CD14-positive monocyte (primary cell): Measurements from ENCODE around the gene ZNF778. TPM values are rescaled to one million over a fixed set of nuclear protein-coding genes. Genes with fewer than 3 reads are reported as not detected.
A peak's percentile ranks its signal among the peaks of the same experiment; 100 is the strongest.
"Not testable (repeated sequence)": the region's sequence is repeated elsewhere in the genome, so short reads cannot be mapped to it uniquely, and the experiment has no call there.

ENCODE experiments used
- DNase-seq, 3 donors: peaks; one replicate each; pipeline ENCODE4 v3.0.0-alpha.2; 2011 to 2022
- H2AFZ ChIP-seq: 2 replicates; pipeline ENCODE4 v1.6.0; 2012; ENCODE audit warnings: mild to moderate bottlenecking, low read depth, low read length, inconsistent platforms; ENCODE audit not compliant: insufficient read depth, poor library complexity, severe bottlenecking
- H3K27ac ChIP-seq, 2 donors: 1 replicate in 1 of 2; 2 replicates in 1 of 2; pipeline ENCODE4 v1.5.1; 2012 to 2013; ENCODE audit warnings: low read length in 2 of 2, control low read depth in 1 of 2, inconsistent platforms in 1 of 2, low read depth in 1 of 2, mild to moderate bottlenecking in 1 of 2
- H3K27me3 ChIP-seq, 2 donors: one replicate each; pipeline versions ENCODE4 v1.6.0 to v1.6.1; 2011 to 2013; ENCODE audit warnings: low read length in 2 of 2; ENCODE audit not compliant: control insufficient read depth in 2 of 2, insufficient read depth in 2 of 2
- H3K36me3 ChIP-seq, 2 donors: replicated peaks in 1 of 2; 1 replicate in 1 of 2; 2 replicates in 1 of 2; pipeline versions ENCODE4 v1.5.1 to v1.6.1; 2012 to 2013; ENCODE audit warnings: low read length in 2 of 2, control low read depth in 1 of 2, inconsistent platforms in 1 of 2, mild to moderate bottlenecking in 1 of 2; ENCODE audit not compliant: insufficient read depth in 2 of 2, control insufficient read depth in 1 of 2
- H3K4me1 ChIP-seq, 2 donors: 1 replicate in 1 of 2; 2 replicates in 1 of 2; pipeline versions ENCODE4 v1.5.1 to v1.6.1; 2012 to 2013; ENCODE audit warnings: low read length in 2 of 2, control low read depth in 1 of 2, inconsistent platforms in 1 of 2, mild to moderate bottlenecking in 1 of 2, moderate library complexity in 1 of 2; ENCODE audit not compliant: insufficient read depth in 2 of 2, control insufficient read depth in 1 of 2
- H3K4me2 ChIP-seq: replicated peaks from 2 replicates; pipeline ENCODE3; 2012; ENCODE audit warnings: low read length, moderate library complexity, mild to moderate bottlenecking; ENCODE audit not compliant: poor library complexity, severe bottlenecking; ENCODE audit errors: extremely low read depth
- H3K4me3 ChIP-seq, 3 experiments: fragments of 200-600 bp in 1 of 3; sonication (generic) in 1 of 3; replicated peaks in 1 of 3; 1 replicate in 2 of 3; 2 replicates in 1 of 3; pipeline ENCODE4 v1.5.1; 2011 to 2013; ENCODE audit warnings: low read length in 3 of 3, mild to moderate bottlenecking in 3 of 3, control low read depth in 2 of 3, low read depth in 2 of 3, inconsistent platforms in 1 of 3, moderate library complexity in 1 of 3
- H3K79me2 ChIP-seq: 2 replicates; pipeline ENCODE4 v1.6.0; 2012; ENCODE audit warnings: mild to moderate bottlenecking, control low read depth, inconsistent platforms, low read length, moderate library complexity; ENCODE audit not compliant: insufficient read depth
- H3K9ac ChIP-seq: 2 replicates; pipeline ENCODE4 v1.6.0; 2017; ENCODE audit warnings: low read length, mild to moderate bottlenecking; ENCODE audit not compliant: insufficient read depth, poor library complexity, severe bottlenecking
- H3K9me3 ChIP-seq, 2 donors: replicated peaks in 1 of 2; 1 replicate in 1 of 2; 2 replicates in 1 of 2; pipeline versions ENCODE4 v1.5.1 to v1.6.1; 2012 to 2013; ENCODE audit warnings: low read length in 2 of 2, control low read depth in 1 of 2; ENCODE audit not compliant: control insufficient read depth in 1 of 2, insufficient read depth in 1 of 2
- H4K20me1 ChIP-seq: 2 replicates; pipeline ENCODE4 v1.6.0; 2012; ENCODE audit warnings: mild to moderate bottlenecking, low read length, control low read depth, moderate library complexity; ENCODE audit not compliant: insufficient read depth
- H3K27ac Mint-ChIP-seq, 7 donors: one replicate each; pipeline ENCODE4 v1.8.0; 2020; ENCODE audit warnings: mild to moderate bottlenecking in 7 of 7, mixed read lengths in 7 of 7, moderate library complexity in 6 of 7, inconsistent platforms in 2 of 7
- H3K27me3 Mint-ChIP-seq, 3 donors: one replicate each; pipeline ENCODE4 v1.8.0; 2021 to 2022; ENCODE audit warnings: low read depth in 3 of 3, mild to moderate bottlenecking in 3 of 3, mixed read lengths in 3 of 3, moderate library complexity in 3 of 3, inconsistent platforms in 1 of 3
- H3K36me3 Mint-ChIP-seq, 2 donors: one replicate each; pipeline ENCODE4 v1.8.0; 2020; ENCODE audit warnings: mixed read lengths in 2 of 2, inconsistent platforms in 1 of 2, mild to moderate bottlenecking in 1 of 2
- H3K4me1 Mint-ChIP-seq: one replicate; pipeline ENCODE4 v1.8.0; 2020; ENCODE audit warnings: mild to moderate bottlenecking, mixed read lengths
- H3K4me3 Mint-ChIP-seq, 2 donors: one replicate each; pipeline ENCODE4 v1.8.0; 2020; ENCODE audit warnings: mild to moderate bottlenecking in 2 of 2, mixed read lengths in 2 of 2, moderate library complexity in 1 of 2
- H3K9me3 Mint-ChIP-seq, 7 donors: one replicate each; pipeline ENCODE4 v1.8.0; 2020 to 2022; ENCODE audit warnings: mixed read lengths in 7 of 7, mild to moderate bottlenecking in 6 of 7, moderate library complexity in 6 of 7, inconsistent platforms in 2 of 7
- CTCF ChIP-seq: fragments of 200-600 bp; IDR thresholded peaks from one replicate; pipeline ENCODE4 v1.8.0; 2022; ENCODE audit warnings: antibody characterized with exemption, mild to moderate bottlenecking
- WGBS: methylation state at CpG from one replicate; pipeline ENCODE4 v1.1.5; 2013; ENCODE audit warnings: missing lambda C conversion rate; ENCODE audit not compliant: insufficient coverage; 5-methylcytosine and 5-hydroxymethylcytosine counted together
- intact Hi-C, 2 donors: fragments of 100-400 bp; cut with micrococcal nuclease; formaldehyde crosslinking; loops; one replicate each; pipeline versions ENCODE4 v1.15.0 to v1.15.1; 2023
- polyA plus RNA-seq, 3 donors: library from polyadenylated mRNA; depleted of rRNA in 1 of 3; unstranded in 2 of 3; stranded (reverse) in 1 of 3; fragments of 300-500 nt in 2 of 3; fragments of >200 nt in 1 of 3; fragmentation: Illumina TruSeq in 2 of 3; gene quantifications; 1 replicate in 2 of 3; 2 replicates in 1 of 3; pipeline ENCODE4 v1.2.3, GENCODE V29; 2012 to 2021

Gene ZNF778
- polyA plus RNA-seq, 3 donors = 0.51 to 9.0 (median 0.60) TPM

GRCh38 chr16:89265647-89266046, 48.1 kb downstream of the ZNF778 start:
- 92% methylated on average over 20 of the region's 21 CpGs for WGBS
- no peak for DNase-seq
- peaks cover 30% of the 10 kb centered on the region for H4K20me1 ChIP-seq
- H2AFZ ChIP-seq = no peak overlapping the region
- Mint-ChIP-seq H3K4me3 (no peak overlapping the region), H3K27me3 (peaks cover 0 to 3% (median 0%) of the 10 kb centered on the region in 3 donors), H3K27ac (no peak overlapping the region), H3K9me3 (peaks cover 0 to 16% (median 7%) of the 10 kb centered on the region in 7 donors), H3K36me3 (peaks cover 39 to 47% of the 10 kb centered on the region in 2 donors), H3K4me1 (peaks cover 6% of the 10 kb centered on the region)
- TF ChIP-seq CTCF = no peak
- H3K27ac ChIP-seq = no peak overlapping the region
- H3K36me3 ChIP-seq = peaks cover 37 to 48% of the 10 kb centered on the region in 2 donors
- H3K79me2 ChIP-seq = no peaks in the 10 kb centered on the region
- no peaks in the 10 kb centered on the region for H3K9me3 ChIP-seq
- no peaks in the 10 kb centered on the region for H3K4me1 ChIP-seq
- no peak overlapping the region for H3K9ac ChIP-seq
- H3K4me2 ChIP-seq = no peak overlapping the region
- intact Hi-C loops = no loop called here
- H3K27me3 ChIP-seq = no peaks in the 10 kb centered on the region
- H3K4me3 ChIP-seq = no peak overlapping the region

- H3K4me3 ChIP-seq = no peak overlapping the region
- H3K9ac ChIP-seq = no peak overlapping the region
- H3K36me3 Mint-ChIP-seq = peaks cover 47 to 57% of the 10 kb centered on the region in 2 donors
- no peak overlapping the region for H2AFZ ChIP-seq
- 93% methylated on average over 14 of the region's 17 CpGs for WGBS
- intact Hi-C loops = no loop called here
- H3K27ac Mint-ChIP-seq = peak overlapping the region in 2 of 7 donors; percentile 18 to 30
- no peaks in the 10 kb centered on the region for H3K27me3 ChIP-seq
- H3K9me3 Mint-ChIP-seq = peaks cover 0 to 16% (median 7%) of the 10 kb centered on the region in 7 donors
- H3K4me1 Mint-ChIP-seq = peaks cover 4% of the 10 kb centered on the region
- H3K36me3 ChIP-seq = peaks cover 46 to 58% of the 10 kb centered on the region in 2 donors
- no peak overlapping the region for H3K27ac ChIP-seq
- H3K27me3 Mint-ChIP-seq = peaks cover 0 to 3% (median 0%) of the 10 kb centered on the region in 3 donors
- no peak for TF ChIP-seq CTCF
- H3K4me2 ChIP-seq = no peak overlapping the region
- H3K4me3 Mint-ChIP-seq = no peak overlapping the region
- no peaks in the 10 kb centered on the region for H3K9me3 ChIP-seq
- H3K4me1 ChIP-seq = no peaks in the 10 kb centered on the region
- H3K79me2 ChIP-seq = no peaks in the 10 kb centered on the region
- peaks cover 39% of the 10 kb centered on the region for H4K20me1 ChIP-seq
- no peak for DNase-seq
These were observed 49.1 kb downstream of the ZNF778 start for GRCh38 chr16:89266521-89267134.

DNA sequence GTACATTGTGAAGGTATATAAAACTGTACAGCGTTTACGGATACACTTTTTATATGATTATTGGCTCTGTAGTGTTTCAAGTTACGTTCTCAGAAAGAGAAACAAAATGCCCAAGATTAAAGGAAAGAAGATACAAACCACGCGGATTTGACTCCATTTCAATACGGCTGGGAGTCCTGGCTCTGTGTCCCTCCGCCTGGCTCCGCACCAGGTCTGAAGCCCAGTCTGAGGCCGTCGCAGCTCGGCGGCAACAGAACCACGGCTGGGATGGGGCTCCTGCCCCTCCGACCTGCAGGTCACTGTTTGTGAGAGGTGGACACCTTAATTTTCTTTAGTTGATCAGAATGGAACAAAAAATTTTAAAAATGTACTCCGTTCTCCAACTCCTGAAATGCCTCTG, 50.2 kb downstream of the ZNF778 start:
- Histone ChIP-seq H3K36me3 (peaks cover 54 to 69% of the 10 kb centered on the region in 2 donors), H4K20me1 (peaks cover 50% of the 10 kb centered on the region)
- DNase-seq, H3K9ac ChIP-seq, H2AFZ ChIP-seq, H3K4me1 ChIP-seq, H3K27ac Mint-ChIP-seq, H3K4me2 ChIP-seq, H3K4me1 Mint-ChIP-seq, H3K4me3 Mint-ChIP-seq, H3K27me3 Mint-ChIP-seq, intact Hi-C loops, H3K27ac ChIP-seq, H3K4me3 ChIP-seq, H3K9me3 ChIP-seq, H3K79me2 ChIP-seq, H3K27me3 ChIP-seq: not testable (repeated sequence)
- peaks cover 0 to 12% (median 6%) of the 10 kb centered on the region in 7 donors for H3K9me3 Mint-ChIP-seq
- H3K36me3 Mint-ChIP-seq = peaks cover 58 to 68% of the 10 kb centered on the region in 2 donors
- no CpG with 5 or more reads among the region's 15 CpGs for WGBS
